ENCODE measurements around the gene ARL14EPL.

Gene ARL14EPL

GRCh38 chr5:116032094-116032517, at the start of gene ARL14EPL:
Gene ARL14EPL (plus strand): TSS chr5:116032472. CDS start chr5:116051466, 18,994 bp downstream.
- peak; percentile 74 for DNase-seq (ENCODE audit: low spot score)

DNA sequence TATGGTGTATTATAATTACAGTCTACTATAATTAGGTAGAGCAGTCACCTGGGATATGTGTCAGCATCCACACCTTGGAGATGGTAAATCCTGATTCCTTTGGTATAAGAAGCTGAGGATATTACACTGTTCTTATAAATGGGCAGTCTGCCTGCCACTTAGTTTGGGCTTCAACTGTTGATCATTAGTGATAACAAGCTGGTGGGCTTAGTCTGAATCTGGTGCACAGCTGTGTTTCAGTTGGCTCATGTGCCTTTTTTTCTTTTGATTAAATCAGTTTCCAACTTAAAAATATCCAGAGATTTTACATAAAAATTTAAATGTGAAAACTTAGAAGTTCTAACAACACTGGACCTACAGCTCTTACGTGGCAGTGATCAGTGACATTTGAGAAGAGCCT, 48.8 kb upstream of the ARL14EPL start:
- no peak for DNase-seq (ENCODE audit: low spot score)

GRCh38 chr5:115985802-115986757, 46.2 kb upstream of the ARL14EPL start:
- peak; percentile 16 for DNase-seq (ENCODE audit: low spot score)

DNA sequence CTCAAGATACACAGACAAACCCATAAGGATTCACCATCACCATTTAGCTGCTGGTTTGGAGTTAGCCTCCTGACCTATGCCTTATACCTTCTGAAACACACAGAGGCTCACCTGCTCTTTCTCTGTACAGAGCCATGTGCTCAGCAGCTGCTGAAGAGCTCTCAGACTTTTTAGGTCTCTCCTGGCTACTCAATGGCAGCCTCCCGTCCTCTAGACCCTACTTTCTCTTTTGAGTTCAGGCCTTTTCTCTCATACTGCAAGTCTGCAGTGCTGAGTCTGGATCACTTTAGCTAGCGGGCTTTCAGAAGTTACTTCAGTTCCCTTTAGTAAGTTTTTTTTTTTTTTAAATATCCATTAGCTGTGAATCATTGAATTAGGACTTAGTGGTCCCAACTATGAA, 44.3 kb upstream of the ARL14EPL start:
- DNase-seq (ENCODE audit: low spot score) = no peak

GRCh38 chr5:115992848-115993350, 39.4 kb upstream of the ARL14EPL start:
- DNase-seq (ENCODE audit: low spot score) = no peak

- no peak for DNase-seq (ENCODE audit: low spot score)
Measured at GRCh38 chr5:115995351-115995750, 36.9 kb upstream of the ARL14EPL start.

- DNase-seq (ENCODE audit: low spot score) = peak; percentile 15
Measured at GRCh38 chr5:116002116-116002906, 30.0 kb upstream of the ARL14EPL start.

GRCh38 chr5:116004248-116004647, 28.0 kb upstream of the ARL14EPL start:
- no peak for DNase-seq (ENCODE audit: low spot score)

DNA sequence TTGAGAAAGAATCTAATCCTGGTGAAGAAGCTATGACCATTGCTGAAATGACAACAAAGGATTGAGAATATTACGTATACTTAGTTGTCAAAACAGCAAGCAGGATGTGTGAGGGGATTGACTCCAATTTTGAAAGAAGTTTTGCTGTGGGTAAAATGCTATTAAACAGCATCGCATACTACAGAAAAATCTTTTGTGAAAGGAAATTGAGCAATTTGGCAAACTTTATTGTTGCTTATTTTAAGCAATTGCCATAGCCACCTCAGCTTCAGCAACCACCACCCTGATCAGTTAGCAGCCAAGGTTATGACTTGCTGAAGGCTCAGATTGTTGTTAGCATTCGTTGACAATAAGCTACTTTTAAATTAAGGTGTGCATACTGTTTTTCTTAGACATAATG, 22.5 kb upstream of the ARL14EPL start:
- no peak for DNase-seq (ENCODE audit: low spot score)

GRCh38 chr5:116011046-116011445, 21.2 kb upstream of the ARL14EPL start:
- DNase-seq (ENCODE audit: low spot score) = no peak

- DNase-seq (ENCODE audit: low spot score) = no peak
Measured at GRCh38 chr5:116013207-116013785, 19.0 kb upstream of the ARL14EPL start.

DNA sequence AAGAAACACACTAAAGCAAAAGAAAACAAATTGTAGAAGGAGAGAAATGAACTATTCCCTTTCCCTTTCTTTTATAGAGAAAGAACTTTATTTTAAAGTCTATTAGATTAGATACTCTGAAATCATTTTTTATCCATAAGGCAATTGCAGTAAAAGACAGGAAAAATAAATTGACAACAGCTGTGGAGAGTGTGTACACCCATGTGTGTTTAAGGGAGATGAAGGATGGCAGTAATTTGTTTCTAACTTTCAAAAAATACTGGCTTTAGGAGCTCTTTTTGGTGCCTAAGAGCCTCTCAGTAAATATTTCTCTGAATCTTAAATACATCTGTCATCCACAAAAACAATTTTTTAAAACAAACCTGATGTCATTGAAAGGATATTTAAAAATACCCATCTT, 18.3 kb upstream of the ARL14EPL start:
- DNase-seq (ENCODE audit: low spot score) = no peak

GRCh38 chr5:116023619-116024018, 8.7 kb upstream of the ARL14EPL start:
- DNase-seq (ENCODE audit: low spot score) = no peak

- no peak for DNase-seq (ENCODE audit: low spot score)
Measured at GRCh38 chr5:116025866-116026265, 6.4 kb upstream of the ARL14EPL start.

DNA sequence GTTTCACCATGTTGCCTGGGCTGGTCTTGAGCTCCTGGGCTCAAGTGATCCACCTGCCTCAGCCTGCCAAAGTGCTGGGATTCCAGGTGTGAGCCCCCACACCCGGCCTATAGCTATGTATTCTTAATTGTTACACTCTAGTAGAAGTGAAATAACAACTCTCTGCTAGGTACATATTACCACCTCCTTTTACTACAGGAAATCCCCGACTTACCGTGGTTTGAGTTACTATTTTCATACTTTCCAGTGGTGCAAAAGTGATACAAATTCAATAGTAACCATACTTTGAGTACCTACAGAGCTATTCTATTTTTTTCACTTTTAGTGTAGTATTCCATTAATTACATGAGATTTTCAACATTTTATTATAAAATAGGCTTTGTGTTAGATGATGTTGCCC, 719 bp downstream of the ARL14EPL start:
- no peak for DNase-seq (ENCODE audit: low spot score)

DNA sequence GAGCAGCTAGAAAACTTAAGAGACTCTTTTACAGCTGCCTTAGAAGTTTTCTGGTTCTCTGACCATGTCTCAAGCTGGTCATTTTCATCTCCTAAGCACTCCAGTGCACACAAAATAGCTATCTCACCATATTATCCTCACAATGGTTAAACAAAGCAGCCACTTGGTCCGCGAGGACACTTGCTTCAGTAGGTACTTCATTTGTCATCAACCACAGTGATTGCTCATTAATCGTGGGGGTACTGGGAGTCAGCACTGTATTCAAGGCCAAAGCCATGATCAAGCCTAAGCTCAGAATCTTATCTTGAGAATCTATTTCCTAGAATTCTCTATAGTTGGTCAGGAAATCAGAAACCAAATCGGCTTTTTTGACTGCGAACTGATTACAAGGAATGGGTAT, 2.9 kb downstream of the ARL14EPL start:
- no peak for DNase-seq (ENCODE audit: low spot score)

DNA sequence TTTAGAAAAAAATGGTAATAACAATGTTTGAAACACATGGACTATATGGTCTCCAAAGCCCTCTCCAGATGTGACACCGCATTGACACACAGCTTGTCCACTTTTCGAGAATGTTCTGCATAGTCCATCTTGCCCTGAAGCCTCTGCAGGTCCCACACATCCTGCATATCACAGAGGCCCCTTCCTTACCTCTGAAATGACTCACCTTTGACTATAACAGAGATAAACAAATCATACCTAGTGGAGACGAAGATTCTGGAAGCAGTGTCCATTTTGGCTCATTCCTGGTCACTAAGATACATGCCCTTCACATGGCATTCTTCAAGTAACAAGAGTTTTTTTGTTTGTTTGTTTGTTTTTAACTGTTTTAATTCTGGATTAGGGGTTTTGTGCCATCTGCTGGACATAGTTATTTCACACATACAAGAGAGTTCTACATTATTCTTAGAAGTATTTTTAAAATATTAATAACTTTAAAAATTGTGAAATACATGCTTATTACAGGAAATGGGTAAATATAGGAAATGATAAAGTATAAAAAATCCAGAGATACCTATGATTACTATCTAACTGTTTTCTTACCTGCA, 5.1 kb downstream of the ARL14EPL start:
- DNase-seq (ENCODE audit: low spot score) = no peak

GRCh38 chr5:116038817-116039216, 6.5 kb downstream of the ARL14EPL start:
- no peak for DNase-seq (ENCODE audit: low spot score)

DNA sequence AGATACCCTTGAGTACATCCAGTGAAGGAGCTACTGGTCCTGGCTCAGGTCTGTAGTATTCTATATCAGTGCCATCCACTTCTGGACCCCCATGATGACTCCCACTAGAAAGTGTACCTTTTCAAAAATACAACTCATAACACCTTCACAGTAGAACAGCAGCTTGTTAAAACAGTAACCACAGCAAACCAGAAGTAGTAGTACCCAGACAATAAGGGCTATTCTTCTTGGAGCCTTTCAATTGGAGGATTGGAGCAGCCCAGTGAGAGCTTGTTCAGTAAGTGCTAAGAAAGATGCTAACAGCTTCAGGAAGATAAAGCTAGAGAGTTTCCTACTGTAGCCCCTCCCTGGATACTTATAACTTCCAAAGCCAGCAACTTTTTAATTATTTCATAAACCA, 10.1 kb downstream of the ARL14EPL start:
- DNase-seq (ENCODE audit: low spot score) = no peak

GRCh38 chr5:116044073-116044472, 11.8 kb downstream of the ARL14EPL start:
- DNase-seq (ENCODE audit: low spot score) = no peak

- DNase-seq (ENCODE audit: low spot score) = no peak
Measured at GRCh38 chr5:116045821-116046220, 13.5 kb downstream of the ARL14EPL start.

GRCh38 chr5:116046261-116046660, 14.0 kb downstream of the ARL14EPL start:
- no peak for DNase-seq (ENCODE audit: low spot score)

All from AG20443 (cell line).